NK-92 (cell line): ENCODE data around the gene MIER2.
"Not testable (repeated sequence)": the region's sequence is repeated elsewhere in the genome, so short reads cannot be mapped to it uniquely, and the experiment has no call there.

Source experiments
- DNase-seq: peaks from one replicate; lab custom pipeline; 2025; ENCODE audit not compliant: unreplicated experiment; lab: John Stamatoyannopoulos, UW

MIER2 gene

GRCh38 chr19:289651-290371 lies 54.8 kb downstream of the MIER2 start:
- no peak for DNase-seq

- DNase-seq, result no peak
Measured at GRCh38 chr19:288911-289310, 55.7 kb downstream of the MIER2 start.

GRCh38 chr19:287381-287871 lies 57.2 kb downstream of the MIER2 start:
- DNase-seq, result no peak

- no peak for DNase-seq
Measured at GRCh38 chr19:283395-283794, 61.2 kb downstream of the MIER2 start.

GRCh38 chr19:282501-282900 lies 62.1 kb downstream of the MIER2 start:
- DNase-seq, result no peak

GRCh38 chr19:281992-282391 lies 62.6 kb downstream of the MIER2 start:
- no peak for DNase-seq

GRCh38 chr19:281156-281853 lies 63.3 kb downstream of the MIER2 start:
- no peak for DNase-seq

- no peak for DNase-seq
Measured at GRCh38 chr19:280541-281009, 64.0 kb downstream of the MIER2 start.

GRCh38 chr19:279656-280055 lies 64.9 kb downstream of the MIER2 start:
- DNase-seq, result no peak

- DNase-seq, result no peak
Measured at GRCh38 chr19:279231-279630, 65.4 kb downstream of the MIER2 start.

GRCh38 chr19:277581-278165 lies 66.9 kb downstream of the MIER2 start:
- no peak for DNase-seq

- DNase-seq, result no peak
Measured at GRCh38 chr19:277131-277530, 67.5 kb downstream of the MIER2 start.

GRCh38 chr19:275958-276646 lies 68.5 kb downstream of the MIER2 start:
- DNase-seq, result no peak

GRCh38 chr19:275000-275399 lies 69.6 kb downstream of the MIER2 start:
- DNase-seq, result no peak

GRCh38 chr19:273393-273792 lies 71.2 kb downstream of the MIER2 start:
- no peak for DNase-seq

GRCh38 chr19:271856-272255 lies 72.7 kb downstream of the MIER2 start:
- no peak for DNase-seq

GRCh38 chr19:270766-271318 lies 73.8 kb downstream of the MIER2 start:
- not testable (repeated sequence) for DNase-seq

- no peak for DNase-seq
Measured at GRCh38 chr19:269241-269640, 75.4 kb downstream of the MIER2 start.

GRCh38 chr19:262125-262524 lies 82.5 kb downstream of the MIER2 start:
- no peak for DNase-seq

GRCh38 chr19:256804-257203 lies 87.8 kb downstream of the MIER2 start:
- not testable (repeated sequence) for DNase-seq
